WERI-Rb-1 (cell line): ENCODE data around the gene DPPA4.

Source experiments
- DNase-seq: peaks from one replicate; pipeline ENCODE4 v3.0.0-alpha.2; 2020
- H3K27ac ChIP-seq: fragments of 250-450 bp; sonication (Bioruptor Pico); 2 replicates; pipeline ENCODE4 v1.5.1; 2020; ENCODE audit warnings: mild to moderate bottlenecking, moderate library complexity
- H3K27me3 ChIP-seq: fragments of 250-450 bp; sonication (Bioruptor Pico); 2 replicates; pipeline ENCODE4 v1.5.1; 2021; ENCODE audit warnings: mild to moderate bottlenecking, low read depth, moderate library complexity; ENCODE audit not compliant: insufficient read depth, severe bottlenecking
- H3K36me3 ChIP-seq: fragments of 250-450 bp; sonication (Bioruptor Pico); 2 replicates; pipeline ENCODE4 v1.5.1; 2020; ENCODE audit warnings: mild to moderate bottlenecking, moderate library complexity
- H3K4me3 ChIP-seq: 2 replicates; pipeline ENCODE4 v1.5.1; 2011; ENCODE audit warnings: low read depth, mild to moderate bottlenecking, control low read depth, low read length
- H3K9me3 ChIP-seq: fragments of 250-450 bp; sonication (Bioruptor Pico); 2 replicates; pipeline ENCODE4 v1.5.1; 2021; ENCODE audit warnings: mild to moderate bottlenecking, moderate library complexity; ENCODE audit not compliant: severe bottlenecking
- CTCF ChIP-seq: IDR thresholded peaks from 2 replicates; pipeline ENCODE4 v1.5.1; 2011; ENCODE audit warnings: low read depth, mild to moderate bottlenecking, control low read depth, inconsistent platforms, low read length

DPPA4 gene

GRCh38 chr3:109334572-109334971 is 2.8 kb downstream of the DPPA4 start:
- Histone ChIP-seq H3K27ac (no peak overlapping the region), H3K27me3 (no peaks in the 10 kb centered on the region), H3K9me3 (peaks cover 2% of the 10 kb centered on the region), H3K36me3 (no peaks in the 10 kb centered on the region), H3K4me3 (no peak overlapping the region)
- TF ChIP-seq CTCF, result no peak
- no peak for DNase-seq

- no peak for DNase-seq
- Histone ChIP-seq H3K27ac (no peak overlapping the region), H3K4me3 (no peak overlapping the region), H3K27me3 (no peaks in the 10 kb centered on the region), H3K9me3 (no peaks in the 10 kb centered on the region), H3K36me3 (no peaks in the 10 kb centered on the region)
- no peak for TF ChIP-seq CTCF
Observed at GRCh38 chr3:109331692-109332091, 5.7 kb downstream of the DPPA4 start.

- Histone ChIP-seq H3K36me3 (no peaks in the 10 kb centered on the region), H3K9me3 (no peaks in the 10 kb centered on the region), H3K4me3 (no peak overlapping the region), H3K27ac (no peak overlapping the region), H3K27me3 (no peaks in the 10 kb centered on the region)
- TF ChIP-seq CTCF, result no peak
- no peak for DNase-seq
Observed at GRCh38 chr3:109330405-109330804, 6.9 kb downstream of the DPPA4 start.

GRCh38 chr3:109328202-109328601 is 9.1 kb downstream of the DPPA4 start:
- Histone ChIP-seq H3K4me3 (no peak overlapping the region), H3K27me3 (no peaks in the 10 kb centered on the region), H3K9me3 (no peaks in the 10 kb centered on the region), H3K27ac (no peak overlapping the region), H3K36me3 (no peaks in the 10 kb centered on the region)
- no peak for TF ChIP-seq CTCF
- no peak for DNase-seq

GRCh38 chr3:109325657-109326056 is 11.7 kb downstream of the DPPA4 start:
- no peak for TF ChIP-seq CTCF
- no peak overlapping the region for H3K4me3 ChIP-seq
- no peaks in the 10 kb centered on the region for H3K27me3 ChIP-seq
- no peaks in the 10 kb centered on the region for H3K9me3 ChIP-seq
- no peak for DNase-seq
- no peaks in the 10 kb centered on the region for H3K36me3 ChIP-seq
- no peak overlapping the region for H3K27ac ChIP-seq

- no peak for TF ChIP-seq CTCF
- H3K36me3 ChIP-seq, result no peaks in the 10 kb centered on the region
- no peaks in the 10 kb centered on the region for H3K27me3 ChIP-seq
- no peak overlapping the region for H3K4me3 ChIP-seq
- no peaks in the 10 kb centered on the region for H3K9me3 ChIP-seq
- H3K27ac ChIP-seq, result no peak overlapping the region
- no peak for DNase-seq
Observed at GRCh38 chr3:109325109-109325508, 12.2 kb downstream of the DPPA4 start.
